ENCODE data around the gene ARHGEF5.
"Not testable (repeated sequence)": the region's sequence is repeated elsewhere in the genome, so short reads cannot be mapped to it uniquely, and the experiment has no call there.

Gene ARHGEF5

GRCh38 chr7:144384555-144385245, 29.5 kb downstream of the ARHGEF5 start:
- DNase-seq = peak; percentile 39 to 65

- no peak for DNase-seq
These were observed 31.5 kb downstream of the ARHGEF5 start for GRCh38 chr7:144386741-144387140.

GRCh38 chr7:144388950-144389349, 33.7 kb downstream of the ARHGEF5 start:
- no peak for DNase-seq

GRCh38 chr7:144390481-144390880, 35.3 kb downstream of the ARHGEF5 start:
- no peak for DNase-seq

- DNase-seq = no peak
These were observed 35.8 kb downstream of the ARHGEF5 start for GRCh38 chr7:144391014-144391413.

- DNase-seq = no peak
These were observed 36.6 kb downstream of the ARHGEF5 start for GRCh38 chr7:144391823-144392255.

GRCh38 chr7:144397086-144397485, 41.9 kb downstream of the ARHGEF5 start:
- DNase-seq = no peak

GRCh38 chr7:144398291-144398690, 43.1 kb downstream of the ARHGEF5 start:
- no peak for DNase-seq

- no peak for DNase-seq
These were observed 43.7 kb downstream of the ARHGEF5 start for GRCh38 chr7:144398911-144399310.

GRCh38 chr7:144399946-144400345, 44.7 kb downstream of the ARHGEF5 start:
- DNase-seq = no peak

GRCh38 chr7:144401490-144401889, 46.3 kb downstream of the ARHGEF5 start:
- no peak for DNase-seq

- DNase-seq = no peak
These were observed 47.9 kb downstream of the ARHGEF5 start for GRCh38 chr7:144403102-144403501.

- DNase-seq = no peak
These were observed 48.5 kb downstream of the ARHGEF5 start, which contains the start of gene NOBOX for GRCh38 chr7:144403649-144404061. Gene NOBOX, minus strand, starts transcription at chr7:144403693.

- no peak for DNase-seq
These were observed 49.7 kb downstream of the ARHGEF5 start for GRCh38 chr7:144404946-144405345.

- DNase-seq = no peak
These were observed 52.2 kb downstream of the ARHGEF5 start for GRCh38 chr7:144407266-144407931.

GRCh38 chr7:144408121-144408520, 52.9 kb downstream of the ARHGEF5 start:
- no peak for DNase-seq

- no peak for DNase-seq
These were observed 55.2 kb downstream of the ARHGEF5 start for GRCh38 chr7:144410441-144410840.

GRCh38 chr7:144414815-144415214, 59.6 kb downstream of the ARHGEF5 start:
- DNase-seq = no peak

GRCh38 chr7:144415858-144416257, 60.7 kb downstream of the ARHGEF5 start:
- DNase-seq = no peak

- DNase-seq = no peak
These were observed 61.1 kb downstream of the ARHGEF5 start for GRCh38 chr7:144416341-144416740.

- DNase-seq = not testable (repeated sequence)
These were observed 63.7 kb downstream of the ARHGEF5 start for GRCh38 chr7:144418931-144419330.

- DNase-seq = not testable (repeated sequence)
These were observed 72.3 kb downstream of the ARHGEF5 start for GRCh38 chr7:144427539-144427938.

GRCh38 chr7:144428431-144428830, 73.2 kb downstream of the ARHGEF5 start:
- DNase-seq = no peak
